ENCODE results near the gene MYH9. TPM values are rescaled to one million over a fixed set of nuclear protein-coding genes. Genes with fewer than 3 reads are reported as not detected.
A peak's percentile ranks its signal among the peaks of the same experiment; 100 is the strongest.
"Not testable (repeated sequence)": the region's sequence is repeated elsewhere in the genome, so short reads cannot be mapped to it uniquely, and the experiment has no call there.

MYH9 gene
- total RNA-seq: 1,280 and 1,511 TPM in 2 replicates

DNA sequence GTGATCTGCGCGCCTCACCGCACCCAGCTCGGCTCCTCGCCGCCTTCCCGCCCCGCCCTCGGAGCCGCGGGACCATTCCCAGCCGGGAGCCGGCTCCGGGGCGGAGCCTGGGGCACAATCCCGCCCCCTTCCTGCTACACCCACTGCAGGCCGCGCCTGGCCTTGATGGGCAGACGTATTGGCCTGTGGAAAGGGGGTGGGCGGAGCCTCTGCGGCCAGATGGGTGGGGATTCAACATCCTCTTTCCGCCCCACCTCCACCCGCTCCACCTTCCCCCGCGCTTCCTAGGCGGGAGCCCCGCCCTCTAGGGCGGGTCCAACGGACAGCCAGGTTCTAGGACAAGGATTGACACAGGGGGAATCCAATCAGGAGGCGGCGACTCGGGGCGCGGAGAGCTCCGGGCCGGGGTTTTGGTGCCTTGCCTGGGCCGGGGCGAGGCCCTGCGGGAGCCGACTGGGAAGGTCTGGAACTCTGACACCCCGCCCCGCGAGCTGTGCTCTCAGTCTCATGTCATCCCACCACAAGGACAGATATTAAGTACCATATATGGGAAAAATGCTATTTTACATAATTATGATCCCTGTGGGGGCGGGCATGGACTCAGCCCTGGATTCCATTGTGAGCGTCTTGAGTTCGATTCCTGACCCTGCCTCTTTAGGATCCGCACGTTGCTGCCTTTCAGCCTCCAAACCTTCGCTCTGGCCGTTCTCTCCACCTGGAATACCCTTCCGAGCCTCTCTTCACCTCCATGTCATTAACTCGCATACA, at the start of gene MYH9:
Gene MYH9 (minus strand): TSS at position 9 of the 768 bp plus-strand sequence. CDS start 38,731 bp downstream, outside the sequence.
- peak; percentile 99 for DNase-seq (ENCODE audit: low read depth, low spot score)

DNA sequence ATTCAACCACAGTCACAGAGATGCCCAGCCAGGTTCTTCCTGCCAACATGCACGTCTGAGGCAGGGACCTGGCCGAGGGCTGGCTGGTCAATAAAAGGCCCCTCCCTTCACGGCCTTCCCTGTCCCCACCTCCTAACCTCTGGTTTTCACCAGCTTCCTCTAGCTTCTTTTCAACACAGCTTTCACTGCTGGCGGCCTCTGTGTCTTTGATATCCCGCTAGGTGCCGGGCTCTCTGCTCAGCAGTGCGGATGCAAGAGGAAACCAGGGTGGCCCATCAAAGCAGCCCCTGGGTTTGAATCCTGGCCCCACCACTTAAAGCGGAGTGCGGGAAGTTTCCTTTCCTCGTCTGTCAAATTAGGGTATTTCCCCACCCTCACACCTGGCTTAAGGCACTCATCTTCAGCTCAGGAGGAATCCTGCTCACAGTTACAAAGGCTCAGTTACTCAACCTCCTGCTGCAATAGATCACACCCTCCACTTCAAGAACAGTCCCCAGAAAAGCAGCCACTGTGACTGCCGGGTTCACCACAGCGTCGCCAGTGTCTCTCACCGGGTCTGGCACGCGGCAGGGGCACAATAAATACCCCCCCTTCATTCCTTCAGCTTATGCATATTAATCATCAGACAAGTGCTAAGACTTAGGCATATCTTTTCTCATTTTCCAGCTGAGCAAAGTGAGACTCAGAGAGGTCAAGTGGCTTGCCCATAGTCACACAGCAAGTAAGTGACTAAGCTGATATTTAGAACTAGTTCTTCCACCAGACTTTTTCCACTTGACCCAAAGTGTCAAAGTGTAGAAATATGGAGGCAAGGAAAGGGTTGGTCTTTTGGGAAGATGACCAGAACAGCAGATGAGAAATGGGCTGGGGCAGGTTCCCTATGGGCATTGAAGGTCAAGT, 48.0 kb upstream of the MYH9 start:
- DNase-seq (ENCODE audit: low read depth, low spot score): no peak

DNA sequence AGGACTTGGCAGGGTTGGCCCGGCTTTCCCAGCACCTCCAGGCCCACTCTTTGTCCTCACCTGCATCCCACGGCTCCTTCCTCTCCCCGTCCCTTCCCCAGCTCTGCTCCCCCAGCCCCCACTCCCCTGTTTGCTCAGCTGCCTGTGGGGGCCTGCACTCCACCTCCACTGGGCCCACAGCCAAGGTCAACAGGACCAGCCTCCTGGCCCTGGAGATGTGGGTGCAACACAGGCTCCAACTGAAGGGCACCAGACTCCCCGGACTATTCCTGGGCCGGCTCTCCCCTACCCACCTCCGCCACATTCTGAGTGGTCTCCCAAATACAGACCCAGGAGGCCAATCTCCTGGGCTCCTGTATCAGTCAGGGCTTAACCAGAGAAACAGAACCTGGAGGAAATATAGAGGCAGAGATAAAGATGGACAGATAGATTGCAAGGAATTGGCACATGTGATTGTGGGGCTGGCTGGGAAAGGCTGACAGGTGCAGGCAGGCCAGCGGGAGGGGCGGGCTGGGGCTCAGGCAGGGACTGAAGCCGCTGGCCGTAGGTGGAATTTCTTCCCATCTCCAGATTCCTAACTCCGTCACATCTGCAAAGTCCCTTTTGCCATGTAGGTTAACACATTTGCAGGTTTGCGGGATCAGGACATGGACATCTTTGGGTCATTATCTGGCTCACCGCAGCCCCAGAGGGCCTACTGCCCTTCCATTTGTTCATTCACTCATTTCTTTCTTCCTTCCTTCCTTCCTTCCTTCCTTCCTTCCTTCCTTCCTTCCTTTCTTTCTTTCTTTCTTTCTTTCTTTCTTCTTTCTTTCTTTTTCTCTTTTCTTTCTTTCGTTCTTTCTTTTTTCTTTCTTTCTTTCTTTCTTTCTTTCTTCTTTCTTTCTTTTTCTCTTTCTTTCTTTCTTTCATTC, 45.8 kb upstream of the MYH9 start:
- no peak for DNase-seq (ENCODE audit: low read depth, low spot score)

DNA sequence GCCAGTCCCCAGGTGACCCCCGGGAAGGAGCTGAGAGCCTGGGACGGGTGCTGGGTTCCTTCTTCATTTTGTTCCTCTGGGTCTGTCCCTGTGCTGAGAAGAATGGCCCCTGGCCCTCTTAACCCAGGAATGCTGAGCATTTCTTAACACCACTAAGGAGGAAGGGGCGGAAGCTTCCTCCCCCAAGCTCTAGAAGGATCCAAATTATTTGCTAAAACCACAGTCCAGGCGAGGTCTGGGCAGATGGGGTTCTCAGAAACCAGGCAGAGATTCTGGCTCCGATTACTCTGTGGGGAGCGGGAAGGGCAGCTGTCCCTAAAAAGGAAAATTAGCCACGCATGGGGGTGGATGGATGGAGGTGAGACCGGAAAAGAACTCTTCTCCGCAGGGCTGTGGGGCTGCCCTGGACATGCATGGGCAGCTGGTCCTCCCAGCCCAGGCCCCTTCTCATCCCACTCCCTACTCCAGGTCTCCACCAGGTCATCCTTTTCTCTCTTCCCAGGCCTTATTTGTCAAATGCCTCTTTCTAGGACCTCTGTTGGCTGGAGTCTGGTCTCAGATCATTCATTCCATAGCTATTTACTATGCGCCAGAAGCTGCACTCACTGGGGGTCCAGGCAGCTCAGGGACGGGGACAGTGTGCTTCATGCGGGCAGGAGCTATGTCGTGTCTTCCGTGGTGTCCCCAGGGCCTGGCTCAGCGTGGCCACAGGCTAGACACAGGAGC, 45.0 kb upstream of the MYH9 start:
- no peak for DNase-seq (ENCODE audit: low read depth, low spot score)

DNA sequence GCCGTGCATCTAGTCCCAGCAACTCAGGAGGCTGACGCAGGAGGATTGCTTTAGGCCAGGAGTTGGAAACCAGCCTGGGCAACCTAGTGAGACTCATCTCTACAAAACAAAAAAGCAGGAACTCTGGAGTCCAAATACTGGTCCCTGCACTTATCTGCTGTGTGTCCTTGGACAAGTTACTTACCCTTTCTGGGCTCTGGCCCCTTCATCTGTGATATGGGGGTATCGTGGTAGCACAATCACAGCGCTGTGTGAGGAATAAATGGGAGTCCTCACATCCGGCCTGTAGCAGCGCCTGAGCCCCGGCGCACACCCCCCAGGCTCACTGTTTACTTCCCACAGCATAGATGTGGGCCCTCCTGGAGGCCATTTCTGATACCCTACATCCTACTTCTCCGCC, 44.2 kb upstream of the MYH9 start:
- DNase-seq (ENCODE audit: low read depth, low spot score): no peak

DNA sequence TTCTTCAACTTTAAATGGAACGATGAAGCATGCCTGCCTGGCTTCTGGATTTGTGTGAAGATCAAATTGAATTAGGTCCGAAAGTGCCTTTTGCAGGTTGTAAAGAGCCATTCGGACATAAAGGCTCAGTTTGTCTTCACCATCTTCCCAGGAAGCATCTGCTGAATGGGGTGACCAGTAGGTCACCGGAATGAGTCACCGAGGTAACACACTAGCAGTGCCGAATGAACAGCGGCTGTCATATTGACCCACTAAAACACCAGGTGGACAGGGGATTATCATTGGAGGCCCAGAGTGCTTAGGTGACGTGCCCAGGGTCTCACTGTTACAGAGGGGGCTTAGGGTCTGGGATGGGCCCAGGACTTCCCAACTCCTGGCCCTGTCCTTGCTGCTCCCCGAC, 43.1 kb upstream of the MYH9 start:
- no peak for DNase-seq (ENCODE audit: low read depth, low spot score)

DNA sequence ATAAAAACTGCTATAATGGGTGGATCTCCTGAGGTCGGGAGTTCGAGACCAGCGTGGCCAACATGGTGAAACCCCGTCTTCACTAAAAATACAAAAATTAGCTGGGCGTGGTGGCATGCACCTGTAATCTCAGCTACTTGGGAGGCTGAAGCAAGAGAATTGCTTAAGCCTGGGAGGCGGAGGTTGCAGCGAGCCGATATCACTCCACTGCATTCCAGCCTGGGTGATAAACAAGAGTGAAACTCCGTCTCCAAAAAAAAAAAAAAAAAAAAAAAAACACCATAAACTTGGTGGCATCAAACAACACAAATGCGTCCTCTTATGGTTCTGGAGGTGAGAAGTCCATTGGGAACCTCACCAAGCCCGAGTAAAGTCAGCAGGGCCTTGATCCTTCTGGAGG, 40.2 kb upstream of the MYH9 start:
- not testable (repeated sequence) for DNase-seq (ENCODE audit: low read depth, low spot score)

DNA sequence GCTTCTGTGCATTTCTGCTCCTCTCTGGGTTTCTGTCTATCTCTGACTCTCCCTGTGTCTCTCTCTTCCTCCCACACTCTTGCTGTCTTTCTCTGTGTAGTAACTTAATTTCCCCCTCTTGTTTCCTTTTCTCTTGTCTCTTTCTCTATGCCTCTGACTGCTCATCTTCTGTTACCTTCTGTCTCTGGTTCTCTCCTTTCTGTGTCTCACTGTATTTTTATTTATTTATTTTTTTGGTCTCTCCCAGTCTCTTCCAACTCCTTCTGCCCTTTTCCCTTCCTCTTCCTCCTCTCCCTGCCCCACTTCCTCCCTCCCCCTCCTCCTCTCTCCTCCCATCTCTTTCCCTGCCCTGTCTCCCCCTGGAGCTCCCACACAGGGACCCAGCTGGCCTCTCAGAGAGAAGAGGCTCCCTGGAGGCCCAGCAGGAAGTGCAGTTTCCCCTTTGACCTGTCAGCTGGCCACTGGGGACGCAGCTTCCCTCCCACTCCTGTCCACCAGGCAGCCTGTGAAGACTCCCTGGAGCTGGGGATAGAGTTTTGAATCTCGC, 38.3 kb upstream of the MYH9 start:
- DNase-seq (ENCODE audit: low read depth, low spot score): no peak

DNA sequence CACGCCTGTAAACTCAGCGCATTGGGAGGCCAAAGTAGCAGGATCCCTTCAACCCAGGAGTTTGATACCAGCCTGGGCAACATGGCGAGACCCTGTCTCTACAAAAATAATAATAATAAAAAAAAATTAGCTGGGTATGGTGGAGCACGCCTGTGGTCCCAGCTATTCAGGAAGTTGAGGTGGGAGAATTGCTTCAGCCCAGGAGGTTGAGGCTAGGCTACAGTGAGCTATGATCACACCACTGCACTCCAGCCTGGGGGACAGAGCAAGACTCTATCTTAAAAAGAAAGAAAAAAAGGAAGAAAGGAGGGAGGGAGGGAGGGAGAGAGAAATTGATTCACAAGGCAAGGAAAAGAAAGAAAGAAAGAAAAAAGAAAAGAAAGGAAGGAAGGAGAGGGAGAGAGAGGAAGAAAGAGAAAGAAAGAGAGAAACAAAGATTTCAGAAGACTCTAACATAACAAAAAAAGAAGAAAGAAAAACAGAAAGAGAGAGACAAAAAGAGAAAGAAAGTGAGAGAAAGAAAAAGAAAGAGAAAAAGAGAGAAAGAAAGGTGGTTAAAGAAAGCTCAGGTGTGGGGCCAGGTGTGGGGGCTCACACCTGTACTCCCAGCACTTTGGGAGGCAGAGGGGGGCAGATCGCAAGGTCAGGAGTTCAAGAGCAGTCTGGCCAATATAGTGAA, 37.3 kb upstream of the MYH9 start:
- no peak for DNase-seq (ENCODE audit: low read depth, low spot score)

DNA sequence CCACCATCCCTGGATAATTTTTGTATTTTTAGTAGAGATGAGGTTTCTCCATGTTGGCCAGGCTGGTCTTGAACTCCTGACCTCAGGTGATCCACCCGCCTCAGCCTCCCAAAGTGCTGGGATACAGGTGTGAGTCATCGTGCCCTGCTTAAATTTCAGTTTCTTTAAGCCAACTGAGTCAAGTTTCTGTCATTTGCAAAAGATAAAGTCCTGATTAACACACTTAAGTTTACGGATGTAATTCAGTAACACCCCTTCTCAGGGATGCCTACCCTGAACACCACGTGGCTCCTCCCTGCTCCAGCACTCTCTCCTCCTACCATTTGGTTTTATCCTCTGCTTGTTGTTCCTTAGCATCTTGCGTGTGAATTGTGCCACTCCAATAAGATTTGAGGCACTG, 36.7 kb upstream of the MYH9 start:
- DNase-seq (ENCODE audit: low read depth, low spot score): not testable (repeated sequence)

DNA sequence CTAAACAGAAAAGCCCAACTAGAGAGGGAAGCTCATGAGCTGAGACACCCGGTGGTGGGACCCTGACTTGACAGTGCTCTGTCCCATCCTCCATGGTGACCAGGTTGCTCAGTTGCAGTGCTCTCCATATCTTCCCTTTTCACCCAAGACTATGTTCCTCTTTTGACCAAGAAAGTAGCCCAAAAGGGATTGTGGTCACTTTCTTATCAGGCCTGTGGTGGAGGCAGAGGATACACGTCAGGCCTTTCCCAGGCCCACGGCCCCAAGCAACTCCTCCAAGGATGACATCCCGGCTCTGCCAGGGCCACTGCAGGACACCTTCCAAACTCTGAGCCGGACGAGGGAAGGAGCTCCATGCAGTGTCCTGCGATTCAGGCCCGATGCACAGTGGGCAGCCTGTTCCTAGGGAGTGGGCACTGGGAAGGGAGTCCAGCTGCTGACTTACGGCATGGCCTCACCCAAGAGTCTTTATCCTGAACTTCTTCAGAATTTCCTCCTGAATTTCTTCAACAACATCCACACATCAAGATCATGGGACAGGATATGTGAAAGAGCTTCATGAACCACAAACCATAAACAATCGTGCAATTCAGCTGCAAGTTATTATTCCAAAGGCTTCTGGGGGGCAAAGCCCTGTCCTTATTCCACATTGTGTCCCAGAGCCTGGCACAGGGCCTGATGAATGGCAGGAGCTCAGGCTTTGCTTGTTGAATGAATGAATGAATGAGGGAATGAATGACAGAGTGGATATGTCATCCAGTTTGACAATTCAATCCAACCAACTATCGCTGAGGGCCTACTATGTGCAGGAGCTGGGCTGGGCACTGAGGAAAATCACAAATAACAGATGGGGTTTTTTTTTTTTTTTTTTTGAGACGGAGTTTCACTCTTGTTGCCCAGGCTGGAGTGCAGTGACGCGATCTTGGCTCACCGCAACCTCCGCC, 36.0 kb upstream of the MYH9 start:
- DNase-seq (ENCODE audit: low read depth, low spot score): no peak

DNA sequence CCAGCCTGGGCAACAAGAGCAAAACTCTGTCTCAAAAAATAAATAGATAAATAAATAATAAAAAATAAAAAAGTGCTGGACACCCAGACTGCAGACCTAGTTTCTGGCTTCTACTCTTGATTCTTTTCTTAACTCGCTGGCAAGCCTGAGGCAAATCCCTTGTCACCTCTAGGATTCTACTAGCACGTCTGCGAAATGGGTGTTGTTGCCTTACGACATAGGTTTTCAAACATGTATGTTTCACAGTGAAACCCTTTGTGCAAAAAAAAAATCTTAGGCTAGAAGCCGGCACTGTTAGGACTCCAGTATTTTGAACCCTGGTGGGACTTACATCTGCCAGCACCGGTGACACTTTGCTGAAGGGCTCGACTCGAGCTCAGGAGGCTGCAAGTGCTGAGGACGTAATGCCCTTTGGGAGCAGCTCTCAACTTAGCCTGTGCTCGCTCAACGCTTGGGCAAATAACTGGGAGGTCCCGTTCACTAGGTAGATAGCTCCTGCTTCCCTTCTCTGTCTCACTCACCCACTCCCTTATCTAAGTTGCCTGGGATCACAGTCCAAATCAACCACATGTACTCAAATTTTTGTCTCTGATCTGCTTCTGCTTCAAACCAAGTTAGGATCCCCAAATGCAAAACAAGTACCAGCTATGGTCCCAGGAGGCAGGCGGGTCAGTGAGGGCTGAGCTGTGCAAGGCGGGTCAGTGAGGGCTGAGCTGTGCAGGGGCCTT, 34.7 kb upstream of the MYH9 start:
- no peak for DNase-seq (ENCODE audit: low read depth, low spot score)

DNA sequence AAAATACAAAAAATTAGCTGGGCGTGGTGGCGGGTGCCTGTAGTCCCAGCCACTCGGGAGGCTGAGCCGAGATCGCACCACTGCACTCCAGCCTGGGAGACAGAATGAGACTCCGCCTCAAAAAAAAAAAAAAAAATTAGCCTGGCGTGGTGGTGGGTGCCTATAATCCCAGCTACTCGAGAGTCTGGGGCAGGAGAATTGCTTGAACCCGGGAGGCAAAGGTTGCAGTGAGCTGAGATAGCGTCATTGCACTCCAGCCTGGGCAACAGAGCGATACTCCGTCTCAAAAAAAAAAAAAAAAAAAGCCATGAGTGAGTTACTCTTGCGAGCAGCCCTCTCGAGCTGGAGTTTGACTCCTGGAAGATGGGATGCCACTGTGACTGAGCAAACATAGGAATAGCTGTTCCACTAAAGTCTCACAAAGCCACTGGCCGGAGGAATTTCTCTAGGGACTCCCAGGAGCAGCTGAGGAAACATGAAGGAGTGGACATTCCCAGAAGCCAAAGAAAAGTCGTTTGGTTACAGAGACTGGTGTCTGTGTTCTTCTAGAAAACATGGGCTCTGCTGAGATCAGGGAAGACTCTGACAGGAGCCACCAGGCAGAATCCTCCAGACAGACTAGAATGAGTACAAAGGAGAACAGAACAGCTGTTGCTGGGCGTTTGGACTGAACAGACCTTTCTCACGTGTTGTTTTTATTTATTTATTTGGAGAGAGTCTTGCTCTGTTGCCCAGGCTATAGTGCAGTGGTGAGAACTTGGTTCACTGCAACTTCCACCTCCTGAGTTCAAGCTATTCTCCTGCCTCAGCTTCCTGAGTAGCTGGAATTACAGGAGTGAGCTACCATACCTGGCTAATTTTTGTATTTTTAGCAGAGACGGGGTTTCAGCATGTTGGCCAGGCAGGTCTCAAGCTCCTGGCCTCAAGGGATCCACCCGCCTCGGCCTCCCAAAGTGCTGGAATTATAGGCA, 32.4 kb upstream of the MYH9 start:
- DNase-seq (ENCODE audit: low read depth, low spot score): no peak

DNA sequence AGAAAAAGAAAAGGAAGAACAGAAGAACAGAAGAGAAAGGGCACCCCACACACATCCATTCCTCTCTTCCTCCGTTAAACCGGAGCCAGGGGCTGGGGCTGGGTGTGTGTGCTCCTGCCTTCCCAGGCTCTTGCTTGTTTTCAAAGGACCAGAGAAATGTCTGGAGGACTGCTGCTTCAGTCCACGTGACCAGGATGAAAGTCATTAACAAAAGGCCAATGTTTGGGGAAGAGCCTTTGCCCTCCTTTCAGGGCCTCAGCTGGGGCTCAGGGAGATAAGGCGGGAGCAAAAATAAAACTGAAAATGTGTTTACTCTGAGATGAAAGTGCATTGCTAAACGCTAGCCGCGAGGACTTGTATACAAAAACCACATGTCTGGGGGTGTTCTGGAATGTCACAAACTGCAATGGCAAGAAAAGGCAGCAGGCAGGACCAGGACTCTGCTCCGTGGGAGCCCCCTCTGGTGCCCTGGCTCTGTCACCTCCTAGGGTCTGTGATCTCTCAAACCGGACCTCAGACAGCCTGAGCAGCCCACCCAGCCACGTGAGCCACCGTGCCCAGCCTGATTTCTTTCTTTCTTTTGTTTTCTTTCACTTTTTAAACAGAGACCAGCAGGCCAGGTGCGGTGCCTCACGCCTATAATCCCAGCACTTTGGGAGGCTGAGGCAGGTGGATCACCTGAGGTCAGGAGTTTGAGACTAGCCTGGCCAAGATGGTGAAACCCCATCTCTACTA, 31.6 kb upstream of the MYH9 start:
- no peak for DNase-seq (ENCODE audit: low read depth, low spot score)

DNA sequence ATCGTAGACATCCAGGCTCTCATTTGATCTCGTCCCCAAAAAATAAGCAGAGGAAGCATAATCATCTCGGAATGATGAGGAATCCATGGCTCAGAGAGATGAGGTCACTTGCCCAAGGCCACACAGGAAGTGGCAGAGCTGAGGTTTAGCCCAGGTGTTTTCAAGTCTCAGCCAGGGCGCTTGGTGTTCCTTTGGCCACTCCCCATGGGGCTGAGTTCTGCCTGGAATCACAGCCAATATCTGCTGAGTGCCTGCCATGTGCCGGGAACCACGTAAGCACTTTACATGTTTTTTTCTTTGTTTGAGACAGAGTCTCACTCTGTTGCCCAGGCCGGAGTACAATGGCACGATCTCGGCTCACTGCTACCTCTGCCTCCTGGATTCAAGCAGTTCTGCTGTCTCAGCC, 29.5 kb upstream of the MYH9 start:
- no peak for DNase-seq (ENCODE audit: low read depth, low spot score)
